ENCODE data around the gene TULP3.

Gene TULP3

GRCh38 chr12:2963760-2964292, 73.1 kb downstream of the TULP3 start:
- in situ Hi-C loops (cut with MboI; ENCODE audit: low sequenced_read_pairs), result no loop called here

DNA sequence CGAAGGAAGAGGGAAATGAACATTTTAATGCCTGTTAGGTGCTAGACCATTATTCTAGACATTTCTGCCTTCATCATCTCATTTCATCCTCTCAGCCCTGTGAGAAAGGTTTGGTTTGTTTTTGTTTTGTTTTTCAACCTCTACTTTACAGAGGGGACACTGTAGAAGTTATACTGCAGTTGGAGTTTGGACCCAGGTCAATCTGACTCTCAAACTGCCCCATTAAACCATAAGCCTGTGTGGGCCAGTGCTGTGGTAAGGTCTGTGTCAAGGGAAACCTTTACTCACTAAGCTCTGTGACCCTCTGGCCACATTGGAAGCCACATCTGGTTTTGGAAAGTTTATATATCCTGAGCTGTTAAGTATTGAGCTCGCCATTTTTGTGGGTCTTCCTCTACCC, 77.0 kb downstream of the TULP3 start:
- in situ Hi-C loops (cut with MboI; ENCODE audit: low sequenced_read_pairs), result no loop called here

DNA sequence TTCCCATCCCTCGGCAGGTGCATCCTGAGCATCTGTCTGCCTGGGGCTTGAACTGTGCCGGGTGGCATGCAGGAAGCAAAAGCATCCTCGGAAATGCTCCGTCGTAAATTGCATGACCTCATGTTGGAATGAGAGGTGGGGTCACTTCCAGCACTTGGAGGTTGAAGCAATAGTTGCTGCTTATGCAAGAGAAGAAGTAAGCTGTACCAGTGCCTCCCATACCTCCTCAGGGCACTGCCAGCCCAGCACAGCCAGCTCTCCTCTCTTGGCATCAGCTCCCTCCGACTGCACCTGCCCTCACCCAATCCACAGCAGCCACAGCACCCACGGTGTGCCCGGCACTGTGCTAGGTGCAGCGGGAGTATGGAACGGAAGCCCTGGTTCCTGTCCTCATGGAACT, 80.1 kb downstream of the TULP3 start:
- in situ Hi-C loops (cut with MboI; ENCODE audit: low sequenced_read_pairs), result no loop called here

DNA sequence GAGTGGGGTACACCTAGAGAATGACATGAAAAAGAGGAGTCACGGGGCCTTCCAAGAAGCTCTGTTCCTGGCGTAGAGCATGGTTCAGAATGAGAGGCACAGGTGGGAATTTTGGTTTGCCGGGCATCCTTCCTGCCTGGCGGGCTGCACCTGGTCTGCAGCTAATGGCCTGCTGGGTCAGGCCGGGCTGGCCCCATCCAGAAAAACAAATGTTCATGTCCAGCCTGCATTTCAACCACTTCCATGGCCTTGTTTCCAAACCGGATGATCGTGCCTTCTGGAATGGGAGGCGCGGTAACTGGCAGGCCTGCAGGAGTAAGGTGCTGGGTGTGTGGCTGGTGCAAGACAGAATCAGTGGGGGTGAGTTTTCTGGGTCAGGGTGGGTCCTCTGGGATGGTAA, 82.9 kb downstream of the TULP3 start:
- in situ Hi-C loops (cut with MboI; ENCODE audit: low sequenced_read_pairs), result no loop called here

DNA sequence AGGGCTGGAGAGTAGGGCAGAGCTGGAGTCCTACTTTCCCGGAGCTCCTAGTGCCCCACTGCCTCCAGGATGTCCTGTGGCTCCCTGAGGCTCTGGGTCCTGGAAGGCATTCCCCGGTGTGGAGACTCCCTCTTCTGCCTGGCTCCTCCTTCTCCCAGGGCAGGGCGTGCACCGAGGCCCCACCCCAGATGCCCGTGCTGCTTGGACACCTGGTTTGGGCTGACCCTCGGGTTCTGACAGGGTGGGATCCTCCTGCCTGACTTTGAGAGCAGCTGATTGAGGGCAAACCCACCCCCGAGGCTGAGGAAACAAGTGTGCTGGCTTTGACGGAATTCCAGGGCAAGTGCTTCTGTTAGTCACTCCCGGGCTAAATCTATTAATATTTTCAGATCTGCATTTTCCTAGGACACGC, 83.9 kb downstream of the TULP3 start:
- in situ Hi-C loops (cut with MboI; ENCODE audit: low sequenced_read_pairs), result no loop called here

DNA sequence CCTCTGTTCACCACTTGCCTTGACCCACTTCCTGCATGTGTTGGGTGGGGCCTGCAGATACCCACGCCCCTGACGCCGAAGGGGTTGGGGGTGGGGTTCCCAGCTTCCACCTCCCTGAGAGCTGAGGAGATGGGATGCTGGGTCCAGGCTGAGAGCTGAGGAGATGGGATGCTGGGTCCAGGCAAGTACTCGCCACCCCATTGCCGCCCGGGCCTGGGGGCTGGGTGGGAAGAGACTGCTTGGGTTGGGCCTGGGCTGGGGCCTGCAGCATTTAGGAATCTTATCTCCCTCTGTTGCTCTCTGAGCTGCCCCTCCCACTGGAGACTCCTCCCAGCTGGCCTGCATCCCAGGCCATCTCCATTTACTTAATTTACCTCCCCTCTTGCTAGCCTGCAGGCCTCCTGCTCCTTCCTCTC, 85.9 kb downstream of the TULP3 start:
- in situ Hi-C loops (cut with MboI; ENCODE audit: low sequenced_read_pairs), result no loop called here

- in situ Hi-C loops (cut with MboI; ENCODE audit: low sequenced_read_pairs), result no loop called here
These were observed 87.1 kb downstream of the TULP3 start for GRCh38 chr12:2977776-2978175.

- in situ Hi-C loops (cut with MboI; ENCODE audit: low sequenced_read_pairs), result no loop called here
These were observed 89.1 kb downstream of the TULP3 start for GRCh38 chr12:2979806-2980205.

- in situ Hi-C loops (cut with MboI; ENCODE audit: low sequenced_read_pairs), result no loop called here
These were observed 89.9 kb downstream of the TULP3 start for GRCh38 chr12:2980630-2981029.

DNA sequence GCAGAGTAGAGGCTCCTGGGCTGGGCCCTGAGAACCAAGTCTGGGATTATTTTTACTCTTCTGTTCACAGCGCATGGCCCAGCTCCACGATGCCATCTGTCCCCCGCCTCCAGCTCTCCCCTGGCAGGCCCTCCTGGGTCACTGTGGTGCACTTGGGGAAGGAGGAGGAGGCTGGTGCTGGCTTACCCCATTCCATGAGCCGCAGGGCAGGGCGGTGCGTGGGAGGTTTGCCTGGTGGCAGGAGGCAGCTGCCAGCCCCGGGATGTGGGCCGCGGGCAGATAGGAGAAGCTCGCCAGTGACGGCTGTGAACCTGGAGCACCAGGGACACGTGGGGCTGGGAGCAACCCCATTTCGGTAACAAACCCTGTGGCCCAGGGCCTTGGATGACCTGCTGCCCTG, 91.7 kb downstream of the TULP3 start:
- in situ Hi-C loops (cut with MboI; ENCODE audit: low sequenced_read_pairs), result no loop called here

- in situ Hi-C loops (cut with MboI; ENCODE audit: low sequenced_read_pairs), result no loop called here
These were observed 93.6 kb downstream of the TULP3 start for GRCh38 chr12:2984249-2984648.

- in situ Hi-C loops (cut with MboI; ENCODE audit: low sequenced_read_pairs), result no loop called here
These were observed 94.0 kb downstream of the TULP3 start for GRCh38 chr12:2984698-2985097.

DNA sequence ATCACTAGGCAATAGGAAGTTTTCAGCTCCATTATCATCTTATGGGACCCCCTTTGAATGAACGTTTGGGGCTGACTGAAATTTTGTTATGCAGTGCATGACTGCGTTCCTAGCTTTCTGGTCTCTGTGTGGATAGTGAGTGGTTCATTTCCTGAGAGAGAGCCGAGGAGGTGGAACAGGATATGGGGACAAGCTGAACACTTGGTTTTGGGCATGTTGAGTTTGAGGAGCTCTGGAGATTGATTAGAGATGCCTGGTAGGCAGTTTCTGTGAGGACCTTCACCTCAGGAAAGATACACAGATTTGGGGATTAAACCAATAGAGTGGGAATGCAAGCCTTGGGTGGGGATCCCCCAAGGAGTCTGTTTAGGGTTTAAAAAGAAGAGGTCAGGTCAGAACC, 96.2 kb downstream of the TULP3 start:
- in situ Hi-C loops (cut with MboI; ENCODE audit: low sequenced_read_pairs), result no loop called here

GRCh38 chr12:2988494-2988893, 97.8 kb downstream of the TULP3 start:
- in situ Hi-C loops (cut with MboI; ENCODE audit: low sequenced_read_pairs), result no loop called here

Measured in HL-60/S4 treated with retinoic acid at 250 ng/mL for 4 days and 3 days (cell line).